ENCODE measurements around the gene SEC61A1.

DNA sequence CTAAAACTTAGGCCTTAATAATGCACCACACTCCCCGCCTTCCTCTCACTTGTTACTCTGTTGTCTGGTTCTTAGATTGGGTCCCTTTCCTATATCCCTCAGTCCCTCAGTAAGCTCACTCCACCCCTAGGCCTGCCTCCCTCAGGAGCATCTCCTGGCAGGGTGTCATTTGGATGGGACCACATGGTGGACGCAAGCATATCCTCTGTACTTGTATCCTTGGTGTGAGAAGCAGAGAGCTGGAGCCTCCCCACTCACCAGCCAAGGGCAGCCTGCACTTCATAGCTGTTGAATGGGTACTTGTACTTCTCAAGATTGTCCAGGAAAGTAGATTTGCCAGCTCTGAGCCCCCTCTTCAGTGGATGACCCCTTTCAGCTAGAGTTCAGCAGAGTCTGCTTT is 11.6 kb downstream of the SEC61A1 start:
- TF ChIP-seq POLR2A (IDR thresholded peaks at IDR 0.05; ENCODE audit: low read length) = no peak
- no peak for TF ChIP-seq GATA1 (IDR thresholded peaks at IDR 0.05; ENCODE audit: low read depth, low read length)
